GM12865 (cell line): ENCODE data around the gene HCK.

ENCODE experiments used
- DNase-seq: peaks from one replicate; pipeline ENCODE4 v3.0.0; 2010; ENCODE audit warnings: low read depth
- H3K4me3 ChIP-seq: 2 replicates; pipeline ENCODE4 v1.5.1; 2011; ENCODE audit warnings: mild to moderate bottlenecking, low read depth, low read length, control low read depth
- CTCF ChIP-seq: IDR thresholded peaks from 2 replicates; pipeline ENCODE4 v1.5.1; 2011; ENCODE audit warnings: low read length, control low read depth, low read depth, inconsistent platforms; ENCODE audit not compliant: insufficient read depth; ENCODE audit errors: missing control alignments

Gene HCK

GRCh38 chr20:32078791-32079190, 26.7 kb downstream of the HCK start:
- no peak for DNase-seq
- no peak overlapping the region for H3K4me3 ChIP-seq
- TF ChIP-seq CTCF: no peak

DNA sequence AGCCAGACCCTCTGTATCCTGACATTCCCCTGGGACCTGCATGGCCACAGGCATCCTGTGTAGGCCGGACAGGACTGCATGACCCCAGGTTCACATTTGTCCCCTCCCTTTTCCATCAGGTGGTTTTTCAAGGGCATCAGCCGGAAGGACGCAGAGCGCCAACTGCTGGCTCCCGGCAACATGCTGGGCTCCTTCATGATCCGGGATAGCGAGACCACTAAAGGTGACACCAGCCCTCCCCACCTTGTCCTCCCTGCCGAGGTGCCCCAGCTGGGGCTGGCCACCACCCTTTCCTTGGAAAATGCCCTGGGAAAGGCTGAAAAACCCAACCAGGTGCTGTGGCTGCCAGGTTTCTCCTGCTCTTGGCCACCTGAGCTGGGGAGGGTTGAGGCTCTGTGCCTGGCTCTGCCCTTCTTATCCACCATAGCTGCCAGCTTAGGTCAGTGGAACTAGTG, 27.6 kb downstream of the HCK start:
- H3K4me3 ChIP-seq: no peak overlapping the region
- no peak for TF ChIP-seq CTCF
- DNase-seq: no peak

GRCh38 chr20:32080783-32081182, 28.7 kb downstream of the HCK start:
- no peak for DNase-seq
- no peak overlapping the region for H3K4me3 ChIP-seq
- no peak for TF ChIP-seq CTCF

DNA sequence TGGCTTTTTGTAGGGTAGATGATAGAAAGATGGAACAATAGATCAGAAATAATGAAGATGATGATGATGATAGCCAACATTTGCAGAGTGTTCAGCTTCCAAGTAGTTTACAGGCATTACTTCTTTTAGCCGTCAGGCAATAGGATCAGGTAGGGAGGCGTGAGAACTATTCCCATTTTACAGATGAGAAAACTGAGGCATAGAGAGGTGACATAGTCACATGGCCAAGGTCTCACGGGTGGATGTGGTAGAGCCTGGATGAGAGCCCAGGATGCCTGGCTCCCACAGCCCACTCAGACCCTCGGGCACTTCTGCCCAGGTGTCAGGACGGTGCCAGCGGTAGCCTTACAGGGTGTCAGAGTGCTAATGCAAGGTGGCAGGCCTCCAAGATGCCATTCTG, 31.4 kb downstream of the HCK start:
- H3K4me3 ChIP-seq: no peak overlapping the region
- no peak for TF ChIP-seq CTCF

GRCh38 chr20:32087070-32087469, 35.0 kb downstream of the HCK start:
- TF ChIP-seq CTCF: no peak
- no peak for DNase-seq
- no peak overlapping the region for H3K4me3 ChIP-seq

More for the DNA sequence above, 31.4 kb downstream of the HCK start:
- DNase-seq: no peak

GRCh38 chr20:32088759-32089158, 36.7 kb downstream of the HCK start:
- no peak for TF ChIP-seq CTCF
- no peak for DNase-seq
- H3K4me3 ChIP-seq: no peak overlapping the region

- H3K4me3 ChIP-seq: no peak overlapping the region
- TF ChIP-seq CTCF: no peak
- DNase-seq: no peak
Observed at GRCh38 chr20:32089637-32090362, 37.8 kb downstream of the HCK start.
